Upper lobe of left lung (tissue), 6 donors: ENCODE data around the gene SPDYE4. TPM values are rescaled to one million over a fixed set of nuclear protein-coding genes. Genes with fewer than 3 reads are reported as not detected.
A peak's percentile ranks its signal among the peaks of the same experiment; 100 is the strongest.

Experiments used
- ATAC-seq, 2 donors: fragments of 200-7000 bp; cut with Tn5 transposase; one replicate each; pipeline ENCODE4 v1.9.1; 2022; ENCODE audit warnings: mild to moderate bottlenecking in 2 of 2, moderate library complexity in 2 of 2; ENCODE audit not compliant: low FRiP score in 2 of 2
- DNase-seq, 2 donors: peaks; one replicate each; pipeline ENCODE4 v3.0.0-alpha.2; 2019 to 2020
- H3K27ac ChIP-seq, 4 donors: fragments of 200-600 bp; sonication (generic); one replicate each; pipeline ENCODE4 v1.5.1; 2016 to 2019
- H3K27me3 ChIP-seq, 4 donors: fragments of 200-600 bp; sonication (generic); one replicate each; pipeline ENCODE4 v1.5.1; 2017 to 2019
- H3K36me3 ChIP-seq, 4 donors: fragments of 200-600 bp; sonication (generic); one replicate each; pipeline ENCODE4 v1.5.1; 2016 to 2019
- H3K4me1 ChIP-seq, 4 donors: fragments of 200-600 bp; sonication (generic); one replicate each; pipeline ENCODE4 v1.5.1; 2018 to 2019
- H3K4me3 ChIP-seq, 4 donors: fragments of 200-600 bp; sonication (generic); one replicate each; pipeline ENCODE4 v1.5.1; 2017 to 2019; ENCODE audit warnings: mild to moderate bottlenecking in 2 of 4, moderate library complexity in 1 of 4
- H3K9me3 ChIP-seq, 4 donors: fragments of 200-600 bp; sonication (generic); one replicate each; pipeline ENCODE4 v1.5.1; 2018 to 2019
- CTCF ChIP-seq, 6 experiments: fragments of 450-650 bp in 4 of 6; fragments of 200-600 bp in 2 of 6; sonication (generic) in 2 of 6; IDR thresholded peaks; one replicate each; pipeline ENCODE4 v1.5.1; 2016 to 2019; ENCODE audit warnings: antibody characterized with exemption in 6 of 6
- EP300 ChIP-seq, 4 donors: sonication (generic); formaldehyde crosslinking; IDR thresholded peaks; one replicate each; pipeline ENCODE4 v1.5.1; 2017; ENCODE audit warnings: antibody characterized with exemption in 4 of 4, control low read depth in 2 of 4
- POLR2A ChIP-seq, 4 donors: fragments of 450-650 bp; IDR thresholded peaks; one replicate each; pipeline ENCODE4 v1.5.1; 2016 to 2017; ENCODE audit warnings: antibody characterized with exemption in 4 of 4, mild to moderate bottlenecking in 2 of 4
- POLR2AphosphoS5 ChIP-seq, 2 donors: sonication (generic); formaldehyde crosslinking; IDR thresholded peaks; one replicate each; pipeline ENCODE4 v1.5.1; 2017; ENCODE audit warnings: antibody characterized with exemption in 2 of 2
- WGBS, 2 donors: methylation state at CpG; one replicate each; pipeline ENCODE4 v1.1.5; 2017 to 2018; 5-methylcytosine and 5-hydroxymethylcytosine counted together
- total RNA-seq, 6 donors: library from RNA; depleted of rRNA in 4 of 6; stranded (reverse); fragments of >200 nt in 4 of 6; gene quantifications; one replicate each; pipeline versions ENCODE4 v1.1.0 to v1.2.1, GENCODE V29; 2016 to 2021
- donor health status: DM: no; HTN: no; CAD: no; lungs with moderate emphysema.
- donor health status: DM: no; HTN: yes; CAD: no; lungs with severe emphysema.

Gene SPDYE4
- total RNA-seq, 6 donors from 2014 or later, result not detected

GRCh38 chr17:8788998-8789397 lies 30.7 kb upstream of the SPDYE4 start:
- Histone ChIP-seq H3K4me3 (no peak overlapping the region), H3K27me3 (no peaks in the 10 kb centered on the region), H3K9me3 (peaks cover 0 to 7% (median 5%) of the 10 kb centered on the region in 4 donors), H3K27ac (no peak overlapping the region), H3K36me3 (no peaks in the 10 kb centered on the region), H3K4me1 (peaks cover 0 to 17% (median 9%) of the 10 kb centered on the region in 4 donors)
- no peak for TF ChIP-seq CTCF (IDR thresholded peaks at IDR 0.05)
- no peak for TF ChIP-seq POLR2A (IDR thresholded peaks at IDR 0.05)
- TF ChIP-seq EP300 (IDR thresholded peaks at IDR 0.05), result peak in 1 of 4 donors; percentile 79
- TF ChIP-seq POLR2AphosphoS5 (IDR thresholded peaks at IDR 0.05), result peak in 1 of 2 donors; percentile 27
- DNase-seq (no peak), ATAC-seq (peak in 1 of 2 donors; percentile 79)
- WGBS, 2 donors, result 55 to 79% methylated on average over 2 of the region's 2 CpGs

GRCh38 chr17:8785547-8786413 lies 27.4 kb upstream of the SPDYE4 start:
- H3K27ac ChIP-seq, result no peak overlapping the region
- peaks cover 0 to 17% (median 9%) of the 10 kb centered on the region in 4 donors for H3K4me1 ChIP-seq
- H3K36me3 ChIP-seq, result no peaks in the 10 kb centered on the region
- peak in 1 of 2 donors; percentile 72 for DNase-seq
- no peaks in the 10 kb centered on the region for H3K9me3 ChIP-seq
- H3K27me3 ChIP-seq, result no peaks in the 10 kb centered on the region
- 31 to 33% methylated on average over 11 to 19 of the region's 19 CpGs for WGBS, 2 donors
- peak; percentile 86 to 92 for ATAC-seq
- peak; percentile 74 to 85 (median 80) for TF ChIP-seq CTCF (IDR thresholded peaks at IDR 0.05)
- TF ChIP-seq POLR2A (IDR thresholded peaks at IDR 0.05), result no peak
- H3K4me3 ChIP-seq, result no peak overlapping the region

- H3K36me3 ChIP-seq, result no peaks in the 10 kb centered on the region
- ATAC-seq (no peak), DNase-seq (no peak)
- 81 to 94% methylated on average over 1 of the region's 1 CpG for WGBS, 2 donors
- TF ChIP-seq POLR2AphosphoS5 (IDR thresholded peaks at IDR 0.05) (no peak), CTCF (IDR thresholded peaks at IDR 0.05) (no peak), POLR2A (IDR thresholded peaks at IDR 0.05) (no peak), EP300 (IDR thresholded peaks at IDR 0.05) (no peak)
- H3K27ac ChIP-seq, result no peak overlapping the region
- no peaks in the 10 kb centered on the region for H3K27me3 ChIP-seq
- H3K4me3 ChIP-seq, result no peak overlapping the region
- H3K4me1 ChIP-seq, result peaks cover 0 to 7% (median 5%) of the 10 kb centered on the region in 4 donors
- no peaks in the 10 kb centered on the region for H3K9me3 ChIP-seq
Measured at GRCh38 chr17:8782176-8782575, 23.8 kb upstream of the SPDYE4 start.

GRCh38 chr17:8781776-8782175 lies 23.4 kb upstream of the SPDYE4 start:
- Histone ChIP-seq H3K4me3 (no peak overlapping the region), H3K4me1 (peaks cover 0 to 7% (median 5%) of the 10 kb centered on the region in 4 donors), H3K27me3 (no peaks in the 10 kb centered on the region), H3K9me3 (no peaks in the 10 kb centered on the region), H3K36me3 (no peaks in the 10 kb centered on the region), H3K27ac (no peak overlapping the region)
- 74 to 78% methylated on average over 4 of the region's 4 CpGs for WGBS, 2 donors
- ATAC-seq, result no peak
- no peak for TF ChIP-seq CTCF (IDR thresholded peaks at IDR 0.05)
- no peak for TF ChIP-seq POLR2A (IDR thresholded peaks at IDR 0.05)
- no peak for TF ChIP-seq EP300 (IDR thresholded peaks at IDR 0.05)
- no peak for TF ChIP-seq POLR2AphosphoS5 (IDR thresholded peaks at IDR 0.05)
- DNase-seq, result no peak
